GM04504 (cell line): ENCODE measurements around the gene KCNIP3.
"Not testable (repeated sequence)": the region's sequence is repeated elsewhere in the genome, so short reads cannot be mapped to it uniquely, and the experiment has no call there.

ENCODE experiments used
- DNase-seq: peaks from one replicate; pipeline ENCODE4 v3.0.0-alpha.2; 2012; ENCODE audit warnings: low read depth

KCNIP3 gene

GRCh38 chr2:95296880-95297487 is at the start of gene KCNIP3:
Gene KCNIP3 (plus strand): TSS chr2:95297347. CDS start chr2:95297439, 92 bp downstream.
- no peak for DNase-seq

- DNase-seq, result no peak
Measured at GRCh38 chr2:95258271-95258670, 38.9 kb upstream of the KCNIP3 start.

GRCh38 chr2:95260028-95261023 is 36.8 kb upstream of the KCNIP3 start:
- no peak for DNase-seq

GRCh38 chr2:95261602-95262001 is 35.5 kb upstream of the KCNIP3 start:
- DNase-seq, result no peak

- no peak for DNase-seq
Measured at GRCh38 chr2:95262896-95263542, 34.1 kb upstream of the KCNIP3 start.

- no peak for DNase-seq
Measured at GRCh38 chr2:95264624-95265023, 32.5 kb upstream of the KCNIP3 start.

GRCh38 chr2:95265182-95265581 is 32.0 kb upstream of the KCNIP3 start:
- no peak for DNase-seq

GRCh38 chr2:95266781-95267430 is 30.2 kb upstream of the KCNIP3 start:
- no peak for DNase-seq

GRCh38 chr2:95267458-95268210 is 29.5 kb upstream of the KCNIP3 start:
- no peak for DNase-seq

GRCh38 chr2:95268211-95269035 is 28.7 kb upstream of the KCNIP3 start:
- DNase-seq, result no peak

- no peak for DNase-seq
Measured at GRCh38 chr2:95269036-95269680, 28.0 kb upstream of the KCNIP3 start.

GRCh38 chr2:95269745-95270144 is 27.4 kb upstream of the KCNIP3 start:
- DNase-seq, result not testable (repeated sequence)

GRCh38 chr2:95270541-95271081 is 26.5 kb upstream of the KCNIP3 start:
- no peak for DNase-seq

GRCh38 chr2:95271381-95271971 is 25.7 kb upstream of the KCNIP3 start:
- no peak for DNase-seq

- DNase-seq, result no peak
Measured at GRCh38 chr2:95272299-95272751, 24.8 kb upstream of the KCNIP3 start.

- DNase-seq, result no peak
Measured at GRCh38 chr2:95272781-95273180, 24.4 kb upstream of the KCNIP3 start.

- no peak for DNase-seq
Measured at GRCh38 chr2:95273566-95274290, 23.4 kb upstream of the KCNIP3 start.
